DOHH2 (cell line): ENCODE data around the gene CDKN2AIPNL.

Experiments
- H3F3A ChIP-seq: fragments of 200-600 bp; sonication (generic), shearing (Covaris generic); 2 replicates; pipeline ENCODE4 v1.6.0; 2016; ENCODE audit warnings: antibody characterized with exemption, mild to moderate bottlenecking; ENCODE audit not compliant: control insufficient read depth, insufficient read depth
- H3K27ac ChIP-seq: fragments of 200-600 bp; sonication (generic); 2 replicates; pipeline ENCODE4 v1.5.1; 2014; ENCODE audit warnings: low read depth, mild to moderate bottlenecking, low read length, moderate library complexity
- H3K27me3 ChIP-seq: fragments of 200-600 bp; sonication (generic); 2 replicates; pipeline ENCODE4 v1.6.1; 2014; ENCODE audit warnings: mild to moderate bottlenecking, low read length, mixed read lengths; ENCODE audit not compliant: control insufficient read depth
- H3K36me3 ChIP-seq: fragments of 200-600 bp; sonication (generic); 2 replicates; pipeline ENCODE4 v1.6.1; 2014; ENCODE audit warnings: mild to moderate bottlenecking, low read length, moderate library complexity, mixed read lengths; ENCODE audit not compliant: control insufficient read depth
- H3K4me1 ChIP-seq: fragments of 200-600 bp; sonication (generic); 2 replicates; pipeline ENCODE4 v1.6.1; 2014; ENCODE audit warnings: mild to moderate bottlenecking, low read length, mixed read lengths; ENCODE audit not compliant: control insufficient read depth
- H3K4me2 ChIP-seq: fragments of 200-600 bp; sonication (generic); 2 replicates; pipeline ENCODE4 v1.6.0; 2014; ENCODE audit warnings: mild to moderate bottlenecking, low read length, moderate library complexity
- H3K4me3 ChIP-seq: fragments of 200-600 bp; sonication (generic); 2 replicates; pipeline ENCODE4 v1.5.1; 2014; ENCODE audit warnings: mild to moderate bottlenecking, low read length, mixed read lengths
- H3K79me2 ChIP-seq: fragments of 200-600 bp; sonication (generic); 2 replicates; pipeline ENCODE4 v1.6.1; 2014; ENCODE audit warnings: mild to moderate bottlenecking, low read length, mixed read lengths; ENCODE audit not compliant: control insufficient read depth
- H3K9me2 ChIP-seq: fragments of 200-600 bp; sonication (generic); replicated peaks from 2 replicates; pipeline ENCODE4 v1.6.1; 2014; ENCODE audit warnings: mild to moderate bottlenecking, low read length, mixed read lengths; ENCODE audit not compliant: control insufficient read depth
- H3K9me3 ChIP-seq: fragments of 200-600 bp; sonication (generic); 2 replicates; pipeline ENCODE4 v1.6.1; 2014; ENCODE audit warnings: antibody characterized with exemption, low read length, mixed read lengths; ENCODE audit not compliant: control insufficient read depth, insufficient read depth
- H4K20me1 ChIP-seq: fragments of 200-600 bp; sonication (generic); 2 replicates; pipeline ENCODE4 v1.6.0; 2014; ENCODE audit warnings: low read depth, mild to moderate bottlenecking, antibody characterized with exemption, low read length, moderate library complexity; ENCODE audit not compliant: control insufficient read depth, insufficient read depth
- EZH2phosphoT487 ChIP-seq: fragments of 200-600 bp; sonication (generic); IDR thresholded peaks from 2 replicates; pipeline ENCODE4 v1.6.1; 2017; ENCODE audit warnings: borderline replicate concordance, mild to moderate bottlenecking, antibody characterized with exemption, low read length, moderate library complexity, mixed read lengths
- TF ChIP-seq, protein P1 (sequence below): fragments of 200-600 bp; sonication (generic); IDR thresholded peaks from one replicate; pipeline ENCODE4 v1.5.1; 2014; ENCODE audit warnings: antibody characterized with exemption, mild to moderate bottlenecking, low read depth, low read length; ENCODE audit not compliant: poor library complexity, severe bottlenecking

CDKN2AIPNL gene

GRCh38 chr5:134417707-134418106 is 6.0 kb upstream of the CDKN2AIPNL start:
- Histone ChIP-seq H3K36me3 (no peaks in the 10 kb centered on the region), H3K4me2 (no peak overlapping the region)

DNA sequence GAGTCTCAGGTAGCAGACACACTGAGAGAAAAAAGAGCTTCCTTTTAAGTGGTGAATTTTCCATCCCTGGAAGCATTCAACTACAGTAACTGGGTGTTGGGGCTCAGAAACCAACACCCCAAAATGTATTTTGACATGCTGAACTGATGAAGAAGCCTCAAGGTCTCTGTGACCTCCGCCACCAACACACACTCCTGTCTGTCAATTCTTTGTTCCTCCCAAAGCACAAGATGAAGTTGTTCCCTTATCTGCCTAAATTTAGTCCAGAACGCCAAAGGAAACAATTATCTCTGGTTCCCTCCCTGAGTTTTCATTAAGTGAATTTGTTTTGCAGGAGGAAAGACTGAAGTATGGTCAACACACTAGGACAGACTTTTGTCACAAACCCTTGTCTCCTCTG is 1.4 kb upstream of the CDKN2AIPNL start:
- H3K4me2 ChIP-seq = no peak overlapping the region

More at GRCh38 chr5:134417707-134418106, 6.0 kb upstream of the CDKN2AIPNL start:
- TF ChIP-seq EZH2phosphoT487 = no peak
- TF ChIP-seq, protein P1, sequence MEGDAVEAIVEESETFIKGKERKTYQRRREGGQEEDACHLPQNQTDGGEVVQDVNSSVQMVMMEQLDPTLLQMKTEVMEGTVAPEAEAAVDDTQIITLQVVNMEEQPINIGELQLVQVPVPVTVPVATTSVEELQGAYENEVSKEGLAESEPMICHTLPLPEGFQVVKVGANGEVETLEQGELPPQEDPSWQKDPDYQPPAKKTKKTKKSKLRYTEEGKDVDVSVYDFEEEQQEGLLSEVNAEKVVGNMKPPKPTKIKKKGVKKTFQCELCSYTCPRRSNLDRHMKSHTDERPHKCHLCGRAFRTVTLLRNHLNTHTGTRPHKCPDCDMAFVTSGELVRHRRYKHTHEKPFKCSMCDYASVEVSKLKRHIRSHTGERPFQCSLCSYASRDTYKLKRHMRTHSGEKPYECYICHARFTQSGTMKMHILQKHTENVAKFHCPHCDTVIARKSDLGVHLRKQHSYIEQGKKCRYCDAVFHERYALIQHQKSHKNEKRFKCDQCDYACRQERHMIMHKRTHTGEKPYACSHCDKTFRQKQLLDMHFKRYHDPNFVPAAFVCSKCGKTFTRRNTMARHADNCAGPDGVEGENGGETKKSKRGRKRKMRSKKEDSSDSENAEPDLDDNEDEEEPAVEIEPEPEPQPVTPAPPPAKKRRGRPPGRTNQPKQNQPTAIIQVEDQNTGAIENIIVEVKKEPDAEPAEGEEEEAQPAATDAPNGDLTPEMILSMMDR = no peak
- H3K9me2 ChIP-seq = no peaks in the 10 kb centered on the region
- no peaks in the 10 kb centered on the region for H3K79me2 ChIP-seq
- H3K9me3 ChIP-seq = no peaks in the 10 kb centered on the region
- no peaks in the 10 kb centered on the region for H3F3A ChIP-seq
- no peak overlapping the region for H3K4me3 ChIP-seq
- H3K4me1 ChIP-seq = peaks cover 3% of the 10 kb centered on the region; the same call in 1 of the 2 replicates
- H4K20me1 ChIP-seq = no peaks in the 10 kb centered on the region
- H3K27me3 ChIP-seq = no peaks in the 10 kb centered on the region
- no peak overlapping the region for H3K27ac ChIP-seq

GRCh38 chr5:134411228-134411545 is 494 bp downstream of the CDKN2AIPNL start:
- H3K4me3 ChIP-seq = peak overlapping the region; percentile 100
- peaks cover 22% of the 10 kb centered on the region for H3K4me1 ChIP-seq
- peak overlapping the region; percentile 20; the same call in 1 of the 2 replicates for H3K27ac ChIP-seq
- no peaks in the 10 kb centered on the region for H3K9me2 ChIP-seq
- H3K9me3 ChIP-seq = no peaks in the 10 kb centered on the region
- H3K79me2 ChIP-seq = peaks cover 43% of the 10 kb centered on the region
- H3K27me3 ChIP-seq = no peaks in the 10 kb centered on the region
- no peaks in the 10 kb centered on the region for H4K20me1 ChIP-seq
- TF ChIP-seq EZH2phosphoT487 = no peak
- TF ChIP-seq, protein P1 = no peak
- H3K4me2 ChIP-seq = peak overlapping the region; percentile 100
- H3F3A ChIP-seq = no peaks in the 10 kb centered on the region
- H3K36me3 ChIP-seq = peaks cover 29% of the 10 kb centered on the region

More for the DNA sequence above, 1.4 kb upstream of the CDKN2AIPNL start:
- no peak overlapping the region for H3K4me3 ChIP-seq
- H3K9me2 ChIP-seq = no peaks in the 10 kb centered on the region
- H3K27ac ChIP-seq = no peak overlapping the region
- no peaks in the 10 kb centered on the region for H4K20me1 ChIP-seq
- TF ChIP-seq EZH2phosphoT487 = no peak
- TF ChIP-seq, protein P1 = no peak
- no peaks in the 10 kb centered on the region for H3F3A ChIP-seq
- peaks cover 22% of the 10 kb centered on the region for H3K4me1 ChIP-seq
- H3K9me3 ChIP-seq = no peaks in the 10 kb centered on the region
- H3K27me3 ChIP-seq = no peaks in the 10 kb centered on the region
- peaks cover 37% of the 10 kb centered on the region for H3K79me2 ChIP-seq
- H3K36me3 ChIP-seq = peaks cover 19% of the 10 kb centered on the region
